Measurements from ENCODE around the gene EPB41L4B.
"Not testable (repeated sequence)": the region's sequence is repeated elsewhere in the genome, so short reads cannot be mapped to it uniquely, and the experiment has no call there.

Gene EPB41L4B

DNA sequence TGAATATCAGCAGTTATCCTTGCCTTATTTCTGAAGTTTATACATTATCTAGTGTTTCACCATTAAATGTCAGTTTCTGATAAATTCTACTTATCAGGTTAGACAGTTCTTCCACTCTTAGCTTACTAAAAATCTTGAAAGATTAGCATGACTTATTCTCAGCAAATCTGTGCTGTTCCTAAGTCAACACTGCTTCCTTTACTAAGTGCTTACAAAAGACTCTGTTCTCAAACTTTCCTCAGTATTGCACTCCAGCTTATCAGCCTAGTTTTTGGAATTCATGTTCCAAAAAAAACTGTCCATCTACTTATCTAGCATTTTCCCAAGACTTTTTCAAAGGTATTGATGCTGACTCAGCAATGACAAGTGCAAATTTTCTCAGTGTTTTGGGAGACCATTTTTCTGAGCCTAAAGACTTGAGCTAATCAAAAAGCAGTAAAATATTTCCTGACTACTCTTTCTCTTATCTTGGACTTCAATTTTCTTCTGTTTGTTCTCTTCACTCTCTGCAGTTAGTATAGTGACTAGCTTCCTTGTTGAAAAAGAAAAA lies 92.7 kb downstream of the EPB41L4B start:
- TF ChIP-seq, protein P1, sequence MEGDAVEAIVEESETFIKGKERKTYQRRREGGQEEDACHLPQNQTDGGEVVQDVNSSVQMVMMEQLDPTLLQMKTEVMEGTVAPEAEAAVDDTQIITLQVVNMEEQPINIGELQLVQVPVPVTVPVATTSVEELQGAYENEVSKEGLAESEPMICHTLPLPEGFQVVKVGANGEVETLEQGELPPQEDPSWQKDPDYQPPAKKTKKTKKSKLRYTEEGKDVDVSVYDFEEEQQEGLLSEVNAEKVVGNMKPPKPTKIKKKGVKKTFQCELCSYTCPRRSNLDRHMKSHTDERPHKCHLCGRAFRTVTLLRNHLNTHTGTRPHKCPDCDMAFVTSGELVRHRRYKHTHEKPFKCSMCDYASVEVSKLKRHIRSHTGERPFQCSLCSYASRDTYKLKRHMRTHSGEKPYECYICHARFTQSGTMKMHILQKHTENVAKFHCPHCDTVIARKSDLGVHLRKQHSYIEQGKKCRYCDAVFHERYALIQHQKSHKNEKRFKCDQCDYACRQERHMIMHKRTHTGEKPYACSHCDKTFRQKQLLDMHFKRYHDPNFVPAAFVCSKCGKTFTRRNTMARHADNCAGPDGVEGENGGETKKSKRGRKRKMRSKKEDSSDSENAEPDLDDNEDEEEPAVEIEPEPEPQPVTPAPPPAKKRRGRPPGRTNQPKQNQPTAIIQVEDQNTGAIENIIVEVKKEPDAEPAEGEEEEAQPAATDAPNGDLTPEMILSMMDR (IDR thresholded peaks at IDR 0.05; ENCODE audit: control insufficient read depth, extremely low read depth, insufficient read depth), result no peak
- no peak overlapping the region for H3K4me3 ChIP-seq (ENCODE audit: low read depth, low read length)
- DNase-seq (ENCODE audit: low read depth), result no peak

DNA sequence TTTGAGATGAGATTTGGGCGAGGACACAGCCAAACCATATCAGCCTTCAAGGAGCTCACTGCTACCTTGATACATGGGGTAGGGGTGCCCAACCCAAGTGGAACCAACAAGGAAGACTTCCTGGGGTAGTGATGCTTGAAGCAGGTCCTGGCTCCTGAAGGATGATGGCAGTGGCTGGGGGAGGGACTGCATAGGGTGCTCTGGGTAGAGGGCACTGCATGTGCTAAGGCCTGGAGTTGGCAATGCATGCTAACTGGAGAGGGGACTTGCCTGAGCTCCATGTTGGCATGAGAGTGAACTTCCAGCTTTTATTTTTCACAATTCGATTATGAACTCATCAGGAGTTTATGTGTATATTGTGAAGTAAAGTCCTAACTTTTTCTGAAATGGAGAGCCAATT lies 95.2 kb downstream of the EPB41L4B start:
- no peak for DNase-seq (ENCODE audit: low read depth)
- H3K4me3 ChIP-seq (ENCODE audit: low read depth, low read length), result no peak overlapping the region
- TF ChIP-seq, protein P1 (IDR thresholded peaks at IDR 0.05; ENCODE audit: control insufficient read depth, extremely low read depth, insufficient read depth), result no peak

DNA sequence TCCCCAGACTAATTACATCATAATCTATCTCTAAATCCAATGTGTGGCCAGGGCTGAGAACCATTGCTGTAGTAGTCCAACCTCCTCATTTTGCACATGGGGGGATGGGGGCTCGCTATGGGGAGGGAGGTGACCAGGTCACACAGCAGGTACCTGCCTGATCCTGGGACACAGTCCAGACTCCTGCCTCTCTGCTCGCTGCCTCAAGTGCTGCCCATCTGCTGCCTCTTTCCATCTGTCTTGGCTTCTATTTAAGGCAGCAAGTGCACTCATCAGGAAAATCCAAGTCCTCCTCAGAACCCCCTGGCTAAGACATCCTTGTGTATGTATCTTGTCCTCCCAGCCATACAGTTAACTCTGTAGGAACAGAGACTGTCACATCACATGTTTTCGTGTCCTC lies 96.1 kb downstream of the EPB41L4B start:
- TF ChIP-seq, protein P1 (IDR thresholded peaks at IDR 0.05; ENCODE audit: control insufficient read depth, extremely low read depth, insufficient read depth), result no peak
- DNase-seq (ENCODE audit: low read depth), result no peak

DNA sequence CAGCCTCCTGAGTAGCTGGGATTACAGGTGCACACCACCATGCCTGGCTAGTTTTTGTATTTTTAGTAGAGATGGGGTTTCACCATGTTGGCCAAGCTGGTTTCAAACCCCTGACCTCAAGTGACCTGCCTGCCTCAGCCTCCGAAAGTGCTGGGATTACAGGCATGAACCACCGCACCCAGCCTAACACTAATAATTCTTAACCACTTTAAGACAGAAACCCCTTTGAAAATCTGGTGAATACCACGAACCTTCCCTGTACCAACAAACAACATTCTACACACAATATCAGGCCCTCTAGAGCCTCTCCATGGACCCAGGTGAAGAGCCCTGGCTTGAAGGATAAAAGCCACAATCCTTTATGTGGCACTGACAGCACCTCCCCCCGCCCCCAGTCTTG lies 102.6 kb downstream of the EPB41L4B start:
- not testable (repeated sequence) for H3K4me3 ChIP-seq (ENCODE audit: low read depth, low read length); DNase-seq (ENCODE audit: low read depth)

More for the DNA sequence above, 96.1 kb downstream of the EPB41L4B start:
- no peak overlapping the region for H3K4me3 ChIP-seq (ENCODE audit: low read depth, low read length)

DNA sequence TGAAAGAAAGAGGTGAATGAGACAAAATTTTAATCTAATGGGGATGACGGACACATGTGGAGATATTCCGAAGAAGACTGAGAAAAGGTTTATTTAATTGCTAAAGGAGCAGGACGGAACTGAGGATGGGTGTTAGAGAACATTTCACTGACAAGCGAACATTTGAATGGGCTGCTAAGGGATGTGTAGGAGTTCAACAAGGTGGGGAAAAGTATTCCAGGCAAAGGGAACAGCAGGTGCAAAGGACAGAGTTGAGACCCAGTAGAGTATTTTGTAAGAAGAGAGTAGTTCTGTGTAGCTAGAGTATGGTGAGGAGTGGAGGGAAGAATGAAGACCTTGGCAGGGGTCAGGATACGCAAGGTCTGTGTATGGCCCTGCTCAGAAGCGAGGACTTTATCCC lies 106.4 kb downstream of the EPB41L4B start:
- no peak overlapping the region for H3K4me3 ChIP-seq (ENCODE audit: low read depth, low read length)
- no peak for DNase-seq (ENCODE audit: low read depth)
- TF ChIP-seq, protein P1 (IDR thresholded peaks at IDR 0.05; ENCODE audit: control insufficient read depth, extremely low read depth, insufficient read depth), result no peak

DNA sequence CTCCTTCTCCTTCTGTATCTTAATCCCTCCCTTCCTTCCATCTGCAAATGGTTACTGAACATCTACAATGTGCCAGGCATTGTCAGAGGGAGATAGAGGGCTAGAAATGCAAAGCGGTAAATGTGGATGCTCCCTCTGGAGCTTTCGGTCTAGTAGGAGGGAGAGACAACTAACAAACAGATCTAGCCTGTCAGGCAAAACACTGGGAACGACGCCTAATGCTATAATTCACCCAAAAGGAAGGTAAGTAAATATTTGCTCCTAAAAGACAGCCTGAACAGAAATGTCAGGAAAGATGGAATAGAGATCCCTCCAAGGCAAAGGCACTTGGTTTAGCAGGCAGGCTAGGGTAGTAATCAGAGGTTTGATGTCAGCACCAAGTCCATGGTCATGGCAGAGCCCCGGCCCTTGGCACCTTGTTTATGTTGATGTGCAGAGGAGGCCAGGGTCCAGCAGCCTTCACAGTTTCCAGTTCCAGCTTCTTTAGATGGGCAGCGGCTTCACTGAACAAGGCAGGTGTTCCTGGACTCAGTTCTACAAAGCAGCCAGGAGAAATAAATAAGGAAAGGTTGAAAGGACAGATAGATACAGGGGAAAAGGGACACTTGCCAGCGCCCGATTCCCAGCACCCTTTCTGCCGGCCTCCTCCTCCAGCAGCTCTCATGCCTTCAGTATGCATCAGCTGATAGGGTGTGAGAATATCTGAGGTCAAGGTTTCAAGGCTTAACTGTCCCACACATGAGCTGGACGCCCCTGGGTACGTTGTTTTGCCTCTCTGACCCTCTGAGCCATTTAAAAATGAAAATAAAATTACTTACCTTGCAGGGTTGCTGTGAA lies 107.4 kb downstream of the EPB41L4B start:
- peak overlapping the region; percentile 27 for H3K4me3 ChIP-seq (ENCODE audit: low read depth, low read length)
- peak; percentile 88 for DNase-seq (ENCODE audit: low read depth)
- TF ChIP-seq, protein P1 (IDR thresholded peaks at IDR 0.05; ENCODE audit: control insufficient read depth, extremely low read depth, insufficient read depth), result no peak

DNA sequence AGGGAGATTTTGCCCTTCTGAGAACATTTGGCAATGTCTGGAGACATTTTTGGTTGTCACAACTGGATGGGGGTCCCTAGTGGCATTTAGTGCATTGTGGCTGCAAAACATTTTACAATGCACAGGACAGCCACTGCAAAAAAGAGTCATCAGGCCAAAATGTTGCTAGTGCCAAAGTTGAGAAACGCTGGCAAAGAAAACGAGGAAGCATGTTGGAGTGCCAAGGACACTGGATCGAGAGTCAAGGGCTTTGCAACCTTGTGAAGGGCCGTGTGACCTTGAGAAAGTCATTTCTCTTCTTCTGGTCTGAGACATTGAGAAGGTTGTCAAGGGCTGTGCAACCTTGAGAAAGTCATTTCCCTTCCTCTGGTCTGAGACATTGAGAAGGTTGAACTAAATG lies 108.1 kb downstream of the EPB41L4B start:
- TF ChIP-seq, protein P1 (IDR thresholded peaks at IDR 0.05; ENCODE audit: control insufficient read depth, extremely low read depth, insufficient read depth), result no peak
- DNase-seq (ENCODE audit: low read depth), result peak; percentile 33
- no peak overlapping the region for H3K4me3 ChIP-seq (ENCODE audit: low read depth, low read length)
